GM19193 (cell line): ENCODE measurements around the gene SLC35G2.
A peak's percentile ranks its signal among the peaks of the same experiment; 100 is the strongest.

Source experiments
- POLR2A ChIP-seq: IDR thresholded peaks from 4 replicates; pipeline ENCODE4 v1.6.1; 2011; ENCODE audit not compliant: insufficient read depth, insufficient read length; ENCODE audit errors: extremely low read depth

The SLC35G2 gene

DNA sequence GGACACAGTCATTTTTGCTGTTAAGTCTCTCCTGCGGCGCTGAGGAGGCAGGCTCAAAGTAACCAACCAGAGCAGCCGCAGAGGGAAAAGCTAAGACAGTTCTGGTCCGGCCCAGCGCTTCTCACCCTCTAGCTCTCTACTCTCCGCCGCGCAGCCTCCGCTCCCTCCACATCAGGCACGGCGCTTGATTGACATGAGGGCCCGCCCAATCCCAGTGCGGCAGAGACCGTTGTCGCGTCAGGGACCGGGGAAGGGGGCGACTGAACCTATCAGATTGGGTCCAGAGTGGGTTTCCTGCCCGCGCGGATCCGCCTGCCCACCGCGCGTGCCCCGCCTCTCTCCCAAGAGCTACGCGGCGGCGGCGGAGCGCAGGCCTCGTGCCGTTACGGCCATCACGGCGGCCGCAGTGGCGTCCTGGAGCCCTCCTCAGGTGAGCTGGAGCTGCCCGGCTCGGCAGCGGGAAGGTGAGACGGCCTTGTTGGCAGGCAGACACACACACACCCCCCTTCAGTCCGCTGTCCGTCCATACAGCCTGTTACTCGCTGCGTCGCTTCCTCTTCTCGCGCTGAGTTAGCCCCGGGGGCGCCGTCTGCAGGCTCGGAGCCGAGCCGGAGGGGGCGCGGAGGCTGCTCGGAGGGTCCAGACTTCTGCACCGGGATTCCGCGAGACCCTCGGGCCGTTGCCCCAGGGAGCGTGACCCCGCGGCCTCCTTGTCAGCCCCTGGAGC lies 43.1 kb downstream of the SLC35G2 start, which contains the start of gene NCK1:
TSS of gene NCK1 (plus strand) at position 319 of the 727 bp plus-strand sequence. CDS start 65,794 bp downstream, outside the sequence.
- peak; percentile 93 for TF ChIP-seq POLR2A

DNA sequence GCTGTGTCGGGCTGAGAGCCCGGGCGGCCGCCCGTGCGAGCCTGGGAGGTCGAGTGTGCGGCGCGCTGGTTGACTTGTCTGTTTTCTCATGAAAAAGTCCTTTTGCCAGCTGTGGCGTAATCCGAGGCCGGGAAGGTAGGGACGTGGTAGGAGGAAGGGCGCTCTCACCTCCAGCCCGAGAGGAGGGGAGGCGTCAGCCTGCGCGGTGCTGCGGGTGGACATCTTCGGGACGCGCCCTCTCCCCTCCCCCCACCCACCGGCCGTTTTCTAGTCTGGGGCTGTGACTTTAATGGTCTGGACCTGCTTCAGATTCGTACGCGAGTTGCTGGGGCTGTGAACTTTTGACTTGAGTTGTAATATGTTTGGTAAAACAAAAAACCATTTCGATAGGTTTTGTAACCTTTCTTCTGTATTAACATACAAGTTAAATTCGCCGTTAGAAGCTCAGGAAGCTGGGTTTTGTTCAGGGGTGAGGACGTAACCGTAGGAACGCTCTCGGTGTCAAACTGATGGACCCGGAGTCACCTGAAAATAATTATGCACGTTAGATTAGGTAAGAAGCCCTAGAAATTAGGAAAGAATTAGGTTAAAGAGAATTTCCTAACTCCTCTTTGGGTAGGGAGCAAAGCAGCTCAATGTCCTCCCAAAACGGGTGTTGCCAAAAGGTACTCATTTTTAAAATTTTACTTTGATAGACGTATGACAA lies 43.8 kb downstream of the SLC35G2 start:
- no peak for TF ChIP-seq POLR2A

DNA sequence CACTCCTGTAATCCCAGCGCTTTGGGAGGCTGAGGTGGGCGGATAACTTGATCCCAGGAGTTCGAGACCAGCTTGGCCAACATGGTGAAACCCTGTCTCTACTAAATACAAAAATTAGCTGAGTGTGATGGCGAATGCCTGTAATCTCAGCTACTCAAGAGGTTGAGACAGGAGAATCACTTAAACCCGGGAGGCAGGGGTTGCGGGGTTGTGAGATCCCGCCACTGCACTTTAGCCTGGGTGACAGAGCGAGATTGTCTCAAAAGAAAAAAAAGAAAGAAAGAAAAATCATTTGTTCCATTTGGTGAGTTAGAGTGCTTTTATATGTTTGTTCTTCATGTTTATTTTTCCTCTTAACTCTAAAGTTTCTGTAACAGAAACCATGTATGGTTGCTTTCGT lies 50.4 kb downstream of the SLC35G2 start:
- no peak for TF ChIP-seq POLR2A

DNA sequence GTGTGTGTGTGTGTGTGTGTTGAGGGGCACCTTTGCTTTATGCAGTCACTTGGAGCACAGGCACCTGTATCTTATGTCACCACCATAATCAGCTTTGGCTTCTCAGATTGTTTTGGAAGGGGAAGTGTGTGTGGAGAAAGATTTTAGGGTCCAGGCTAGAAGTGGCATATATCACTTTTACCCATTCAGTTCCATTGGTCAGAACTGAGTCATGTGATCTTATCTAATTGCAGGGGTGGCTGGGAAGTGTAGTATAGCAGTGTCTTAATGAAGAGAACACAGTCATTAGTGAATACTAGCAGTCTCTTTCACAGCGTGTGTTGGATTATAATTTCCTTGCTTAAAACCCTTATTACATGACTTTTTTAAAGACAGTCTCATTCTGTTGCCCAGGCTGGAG lies 63.6 kb downstream of the SLC35G2 start:
- TF ChIP-seq POLR2A = no peak

- TF ChIP-seq POLR2A = no peak
These were observed 65.2 kb downstream of the SLC35G2 start for GRCh38 chr3:136883967-136884720.

DNA sequence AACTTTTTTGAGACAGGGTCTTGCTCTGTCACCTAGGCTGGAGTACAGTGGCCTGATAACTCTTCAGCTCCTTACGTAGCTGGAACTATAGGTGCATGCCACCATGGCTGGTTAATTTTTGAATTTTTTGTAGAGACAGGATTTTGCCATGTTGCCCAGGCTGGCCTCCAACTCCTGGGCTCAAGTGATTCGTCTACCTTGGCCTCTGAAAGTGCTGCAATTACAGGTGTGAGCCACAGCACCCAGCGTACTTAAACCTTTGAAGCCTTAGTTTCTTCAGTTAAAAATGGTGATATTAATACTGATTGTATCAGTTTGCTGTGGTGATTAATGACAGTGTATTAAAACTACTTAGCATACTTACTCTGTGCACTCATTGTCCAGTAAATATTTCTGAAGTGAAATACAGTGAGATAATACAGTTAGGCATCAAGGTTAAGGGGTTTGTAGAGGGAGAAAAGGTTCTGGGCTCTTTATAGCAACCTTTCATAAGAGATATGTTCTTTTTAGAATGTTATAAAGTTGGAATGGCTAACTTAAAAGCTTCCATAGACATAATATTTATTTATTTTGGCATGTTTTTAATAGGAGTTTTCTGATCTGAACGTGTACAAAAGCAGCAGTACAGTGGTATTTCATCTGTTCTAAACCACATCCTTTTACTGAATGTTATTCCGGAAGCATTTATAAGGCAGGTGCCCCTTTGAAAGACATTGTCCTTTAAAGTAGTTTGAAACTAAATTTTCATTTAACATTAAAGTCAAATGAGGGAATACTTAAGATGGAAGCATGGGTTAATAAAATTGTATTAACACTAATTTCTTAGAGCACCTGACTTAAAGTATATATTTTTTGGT lies 66.7 kb downstream of the SLC35G2 start:
- no peak for TF ChIP-seq POLR2A

DNA sequence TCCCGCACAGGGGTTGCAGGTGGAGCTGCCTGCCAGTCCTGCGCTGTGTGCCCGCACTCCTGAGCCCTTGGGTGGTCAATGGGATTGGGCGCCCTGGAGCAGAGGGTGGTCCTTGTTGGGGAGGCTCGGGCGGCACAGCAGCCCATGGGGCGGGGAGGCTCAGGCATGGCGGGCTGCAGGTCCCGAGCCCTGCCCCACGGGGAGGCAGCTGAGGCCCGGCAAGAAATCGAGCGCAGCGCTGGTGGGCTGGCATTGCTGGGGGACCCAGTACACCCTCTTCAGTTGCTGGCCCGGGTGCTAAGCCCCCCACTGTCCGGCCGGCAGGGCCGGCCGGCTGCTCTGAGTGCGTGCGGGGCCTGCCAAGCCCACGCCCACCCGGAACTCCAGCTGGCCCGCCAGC lies 71.0 kb downstream of the SLC35G2 start:
- no peak for TF ChIP-seq POLR2A

DNA sequence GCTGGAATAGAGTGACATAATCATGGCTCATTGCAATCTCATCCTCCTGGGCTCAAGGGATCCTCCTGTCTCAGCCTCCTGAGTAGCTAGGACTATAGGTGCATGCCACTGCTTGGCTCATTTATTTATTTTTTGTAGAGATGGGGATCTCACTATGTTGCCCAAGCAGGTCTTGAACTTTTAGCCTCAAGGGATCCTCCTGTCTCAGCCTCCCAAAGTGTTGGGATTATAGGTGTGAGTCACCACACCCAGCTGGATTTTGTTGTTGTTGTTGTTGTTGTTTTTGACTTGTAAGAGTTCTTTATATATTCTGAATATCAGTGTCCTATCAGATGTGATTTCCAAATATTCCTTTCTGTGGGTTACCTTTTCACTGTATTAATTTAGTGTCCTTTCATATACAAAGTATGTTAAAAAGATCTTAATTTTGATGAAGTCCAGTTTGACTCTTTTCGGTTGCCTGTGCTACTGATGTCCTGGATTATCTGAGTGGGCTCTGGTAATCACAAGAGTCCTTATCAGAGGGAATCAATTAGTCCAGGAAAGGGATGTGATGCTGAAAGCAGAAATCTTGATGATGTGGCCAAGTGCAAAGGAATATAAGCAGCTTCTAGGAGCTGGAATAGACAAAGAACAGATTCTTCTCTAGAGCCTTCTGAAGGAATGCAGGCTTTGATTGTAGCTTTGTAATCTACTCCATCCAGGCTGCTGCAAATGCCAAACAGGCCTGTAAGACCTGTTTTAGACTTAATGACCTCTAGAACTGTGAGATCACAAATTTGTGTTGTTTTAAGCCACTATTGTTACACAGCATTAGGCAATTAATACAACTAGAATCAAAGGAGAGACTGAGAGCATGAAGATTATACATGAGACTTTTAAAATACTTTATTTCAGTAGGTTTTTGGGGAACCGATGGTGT lies 73.3 kb downstream of the SLC35G2 start:
- no peak for TF ChIP-seq POLR2A

DNA sequence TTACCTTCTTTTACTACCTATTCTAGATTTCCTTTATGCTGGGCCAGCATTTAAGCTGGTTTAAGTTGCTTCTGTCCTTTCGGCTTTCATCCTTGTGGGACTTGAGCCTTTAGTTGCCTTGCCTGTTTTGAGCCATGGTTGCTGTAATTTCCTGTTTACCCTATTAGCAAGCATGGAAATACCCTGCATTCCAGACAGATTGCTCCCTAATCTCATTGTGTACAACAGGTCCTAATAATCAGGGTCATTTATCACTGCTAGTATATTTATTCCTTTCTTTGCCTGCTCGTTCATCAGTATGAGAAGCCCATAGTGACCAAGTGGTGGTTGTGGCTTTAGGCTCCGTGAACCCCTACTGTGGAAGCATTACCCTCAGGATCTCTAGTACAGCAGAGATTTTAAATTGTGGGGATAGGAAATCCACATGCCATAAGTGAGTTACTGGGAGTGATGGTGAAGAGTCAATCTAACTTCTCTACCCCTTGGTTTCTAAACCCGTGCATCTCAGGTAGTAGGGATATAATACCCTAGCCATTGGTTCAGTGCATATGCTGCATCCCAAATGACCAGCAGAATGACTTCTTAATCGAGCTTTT lies 75.0 kb downstream of the SLC35G2 start:
- TF ChIP-seq POLR2A = no peak

GRCh38 chr3:136898549-136898948 lies 79.6 kb downstream of the SLC35G2 start:
- no peak for TF ChIP-seq POLR2A

- no peak for TF ChIP-seq POLR2A
These were observed 80.0 kb downstream of the SLC35G2 start for GRCh38 chr3:136898954-136899353.

- no peak for TF ChIP-seq POLR2A
These were observed 80.8 kb downstream of the SLC35G2 start for GRCh38 chr3:136899622-136900158.

- no peak for TF ChIP-seq POLR2A
These were observed 82.5 kb downstream of the SLC35G2 start for GRCh38 chr3:136901391-136901790.
